Tibial nerve (tissue), 4 donors: ENCODE measurements around the gene MAJIN. TPM values are rescaled to one million over a fixed set of nuclear protein-coding genes. Genes with fewer than 3 reads are reported as not detected.

ENCODE experiments used
- DNase-seq, 2 donors: peaks; one replicate each; pipeline ENCODE4 v3.0.0-alpha.2; 2019; ENCODE audit warnings: low spot score in 2 of 2
- H3K27ac ChIP-seq, 4 donors: fragments of 200-600 bp; sonication (generic) in 3 of 4; one replicate each; pipeline ENCODE4 v1.5.1; 2017 to 2019; ENCODE audit warnings: mild to moderate bottlenecking in 1 of 4
- H3K27me3 ChIP-seq, 2 donors: fragments of 200-600 bp; sonication (generic) in 1 of 2; one replicate each; pipeline versions ENCODE4 v1.5.1 to v1.6.0; 2017 to 2019
- H3K36me3 ChIP-seq, 3 donors: fragments of 200-600 bp; sonication (generic); one replicate each; pipeline ENCODE4 v1.5.1; 2018 to 2019
- H3K4me1 ChIP-seq, 4 donors: fragments of 200-600 bp; sonication (generic) in 3 of 4; one replicate each; pipeline ENCODE4 v1.5.1; 2017 to 2019
- H3K4me3 ChIP-seq, 4 donors: fragments of 200-600 bp; sonication (generic) in 3 of 4; one replicate each; pipeline ENCODE4 v1.5.1; 2017 to 2019; ENCODE audit warnings: mild to moderate bottlenecking in 1 of 4, moderate library complexity in 1 of 4
- H3K9me3 ChIP-seq, 4 donors: fragments of 200-600 bp; sonication (generic) in 3 of 4; one replicate each; pipeline ENCODE4 v1.5.1; 2017 to 2019
- EP300 ChIP-seq, 2 donors: sonication (generic); formaldehyde crosslinking; IDR thresholded peaks; one replicate each; pipeline ENCODE4 v1.6.1; 2017; ENCODE audit warnings: antibody characterized with exemption in 2 of 2, mild to moderate bottlenecking in 1 of 2
- POLR2A ChIP-seq, 2 donors: fragments of 450-650 bp; IDR thresholded peaks; one replicate each; pipeline ENCODE4 v1.6.1; 2017; ENCODE audit warnings: antibody characterized with exemption in 2 of 2, mild to moderate bottlenecking in 2 of 2, moderate library complexity in 2 of 2
- WGBS, 2 donors: methylation state at CpG; one replicate each; pipeline ENCODE4 v1.1.5; 2018; 5-methylcytosine and 5-hydroxymethylcytosine counted together
- total RNA-seq, 4 donors: library from RNA; depleted of rRNA; stranded (reverse); fragments of >200 nt; gene quantifications; one replicate each; pipeline ENCODE4 v1.1.0, GENCODE V29; 2016
- TF ChIP-seq, protein P1 (sequence below), 5 experiments: fragments of 200-600 bp in 3 of 5; fragments of 450-650 bp in 2 of 5; sonication (generic) in 3 of 5; IDR thresholded peaks; one replicate each; pipeline ENCODE4 v1.5.1; 2016 to 2019; ENCODE audit warnings: antibody characterized with exemption in 5 of 5, mild to moderate bottlenecking in 3 of 5, moderate library complexity in 2 of 5

Gene MAJIN
- total RNA-seq, 4 donors from 2014 or later, result not detected

DNA sequence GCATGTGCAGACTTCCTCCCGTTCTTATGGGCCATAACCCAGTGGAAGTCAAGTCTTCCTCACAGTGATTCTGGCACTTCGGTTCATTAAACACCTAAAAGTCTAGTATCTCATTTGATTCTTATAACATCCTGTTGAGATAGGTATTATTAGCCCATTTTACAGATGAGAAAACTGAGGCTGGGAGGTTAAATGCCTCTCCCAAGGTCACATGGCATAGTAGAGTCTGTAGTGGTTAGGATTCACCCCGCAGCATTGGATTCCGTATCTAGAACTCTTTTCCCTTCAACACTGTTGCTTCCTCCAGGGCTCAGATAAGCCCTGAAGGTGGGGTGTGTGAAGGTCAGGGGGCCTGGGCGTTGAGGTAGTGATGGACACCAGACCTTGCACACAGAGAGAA, 39.6 kb downstream of the MAJIN start:
- H3K4me3 ChIP-seq, result no peak overlapping the region
- no peak overlapping the region for H3K27ac ChIP-seq
- TF ChIP-seq POLR2A (IDR thresholded peaks at IDR 0.05) (no peak), EP300 (IDR thresholded peaks at IDR 0.05) (no peak)
- TF ChIP-seq, protein P1, sequence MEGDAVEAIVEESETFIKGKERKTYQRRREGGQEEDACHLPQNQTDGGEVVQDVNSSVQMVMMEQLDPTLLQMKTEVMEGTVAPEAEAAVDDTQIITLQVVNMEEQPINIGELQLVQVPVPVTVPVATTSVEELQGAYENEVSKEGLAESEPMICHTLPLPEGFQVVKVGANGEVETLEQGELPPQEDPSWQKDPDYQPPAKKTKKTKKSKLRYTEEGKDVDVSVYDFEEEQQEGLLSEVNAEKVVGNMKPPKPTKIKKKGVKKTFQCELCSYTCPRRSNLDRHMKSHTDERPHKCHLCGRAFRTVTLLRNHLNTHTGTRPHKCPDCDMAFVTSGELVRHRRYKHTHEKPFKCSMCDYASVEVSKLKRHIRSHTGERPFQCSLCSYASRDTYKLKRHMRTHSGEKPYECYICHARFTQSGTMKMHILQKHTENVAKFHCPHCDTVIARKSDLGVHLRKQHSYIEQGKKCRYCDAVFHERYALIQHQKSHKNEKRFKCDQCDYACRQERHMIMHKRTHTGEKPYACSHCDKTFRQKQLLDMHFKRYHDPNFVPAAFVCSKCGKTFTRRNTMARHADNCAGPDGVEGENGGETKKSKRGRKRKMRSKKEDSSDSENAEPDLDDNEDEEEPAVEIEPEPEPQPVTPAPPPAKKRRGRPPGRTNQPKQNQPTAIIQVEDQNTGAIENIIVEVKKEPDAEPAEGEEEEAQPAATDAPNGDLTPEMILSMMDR (IDR thresholded peaks at IDR 0.05), result no peak
- 88 to 90% methylated on average over 5 of the region's 5 CpGs for WGBS, 2 donors
- H3K9me3 ChIP-seq, result no peaks in the 10 kb centered on the region
- no peak for DNase-seq
- H3K36me3 ChIP-seq, result peaks cover 0 to 85% (median 11%) of the 10 kb centered on the region in 3 donors
- H3K4me1 ChIP-seq, result peaks cover 0 to 8% (median 0%) of the 10 kb centered on the region in 4 donors
- H3K27me3 ChIP-seq, result no peaks in the 10 kb centered on the region

DNA sequence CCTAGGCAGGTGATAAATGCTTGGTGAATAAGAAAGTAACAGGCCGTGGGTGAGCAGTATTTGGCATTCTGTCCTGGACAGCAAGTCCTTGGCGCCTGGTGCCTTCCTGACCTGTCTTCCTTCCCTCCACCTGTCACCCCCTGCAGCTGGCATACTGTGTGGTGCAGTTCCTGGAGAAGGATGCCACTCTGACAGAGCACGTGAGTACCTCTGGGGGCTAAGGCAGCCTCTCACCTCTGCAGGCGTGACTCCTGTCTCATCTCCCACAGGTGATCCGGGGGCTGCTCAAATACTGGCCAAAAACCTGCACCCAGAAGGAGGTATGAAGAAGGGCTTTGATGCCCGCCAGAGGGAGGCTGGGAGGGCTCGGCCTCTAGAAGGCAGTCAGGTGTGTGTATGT, 40.6 kb downstream of the MAJIN start:
- 91 to 94% methylated on average over 7 of the region's 7 CpGs for WGBS, 2 donors
- Histone ChIP-seq H3K4me1 (peaks cover 0 to 12% (median 0%) of the 10 kb centered on the region in 4 donors), H3K36me3 (peaks cover 0 to 95% (median 11%) of the 10 kb centered on the region in 3 donors), H3K27me3 (no peaks in the 10 kb centered on the region), H3K9me3 (no peaks in the 10 kb centered on the region), H3K4me3 (no peak overlapping the region), H3K27ac (no peak overlapping the region)
- DNase-seq, result no peak
- TF ChIP-seq EP300 (IDR thresholded peaks at IDR 0.05) (no peak), POLR2A (IDR thresholded peaks at IDR 0.05) (no peak)
- TF ChIP-seq, protein P1 (IDR thresholded peaks at IDR 0.05), result no peak

DNA sequence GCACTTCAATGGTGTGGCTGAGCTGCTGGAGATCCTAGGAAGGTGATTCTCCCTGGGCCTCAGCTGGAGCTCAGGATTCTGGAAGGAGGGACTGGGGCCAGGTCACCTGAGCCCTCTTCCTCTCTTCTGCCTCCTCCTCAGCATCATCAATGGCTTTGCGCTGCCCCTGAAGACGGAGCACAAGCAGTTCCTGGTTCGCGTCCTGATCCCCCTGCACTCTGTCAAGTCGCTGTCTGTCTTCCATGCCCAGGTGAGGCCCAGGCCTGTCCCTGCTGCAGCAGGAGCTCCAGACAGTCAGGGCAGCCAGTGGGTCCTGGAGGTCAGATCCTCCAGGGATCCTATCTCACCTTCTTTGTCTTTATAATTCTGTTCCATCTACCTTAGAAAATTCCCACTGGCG, 41.6 kb downstream of the MAJIN start:
- 89 to 95% methylated on average over 6 of the region's 6 CpGs for WGBS, 2 donors

DNA sequence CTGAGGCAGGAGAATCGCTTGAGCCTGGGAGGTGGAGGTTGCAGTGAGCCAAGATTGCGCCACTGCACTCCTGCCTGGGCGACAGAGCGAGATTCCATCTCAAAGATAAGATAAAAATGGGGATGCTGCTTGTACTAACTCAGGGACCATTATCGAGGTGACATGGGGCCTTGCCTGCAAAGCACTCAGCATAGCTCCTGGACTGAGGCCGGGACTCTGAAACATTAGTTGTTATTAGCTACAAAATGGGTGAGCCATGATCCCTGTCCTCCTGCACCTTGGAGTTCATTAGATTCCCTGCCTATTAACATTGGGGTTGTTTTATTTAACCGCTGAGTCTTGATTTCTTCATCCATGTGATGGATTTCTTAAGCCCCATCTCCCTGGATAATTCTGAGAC, 42.3 kb downstream of the MAJIN start:
- peaks cover 0 to 83% (median 11%) of the 10 kb centered on the region in 3 donors for H3K36me3 ChIP-seq
- 92 to 98% methylated on average over 7 of the region's 7 CpGs for WGBS, 2 donors
- no peak for DNase-seq
- H3K4me3 ChIP-seq, result no peak overlapping the region
- TF ChIP-seq, protein P1 (IDR thresholded peaks at IDR 0.05), result no peak
- H3K9me3 ChIP-seq, result no peaks in the 10 kb centered on the region
- no peak overlapping the region for H3K27ac ChIP-seq
- H3K27me3 ChIP-seq, result no peaks in the 10 kb centered on the region
- H3K4me1 ChIP-seq, result peaks cover 0 to 18% (median 11%) of the 10 kb centered on the region in 4 donors

More for the DNA sequence above, 41.6 kb downstream of the MAJIN start:
- H3K4me3 ChIP-seq, result no peak overlapping the region
- H3K27ac ChIP-seq, result no peak overlapping the region
- no peaks in the 10 kb centered on the region for H3K9me3 ChIP-seq
- H3K27me3 ChIP-seq, result no peaks in the 10 kb centered on the region
- no peak for DNase-seq
- TF ChIP-seq, protein P1 (IDR thresholded peaks at IDR 0.05), result no peak
- no peak for TF ChIP-seq POLR2A (IDR thresholded peaks at IDR 0.05)
- TF ChIP-seq EP300 (IDR thresholded peaks at IDR 0.05), result no peak
- peaks cover 0 to 13% (median 6%) of the 10 kb centered on the region in 4 donors for H3K4me1 ChIP-seq
- H3K36me3 ChIP-seq, result peaks cover 0 to 90% (median 11%) of the 10 kb centered on the region in 3 donors

DNA sequence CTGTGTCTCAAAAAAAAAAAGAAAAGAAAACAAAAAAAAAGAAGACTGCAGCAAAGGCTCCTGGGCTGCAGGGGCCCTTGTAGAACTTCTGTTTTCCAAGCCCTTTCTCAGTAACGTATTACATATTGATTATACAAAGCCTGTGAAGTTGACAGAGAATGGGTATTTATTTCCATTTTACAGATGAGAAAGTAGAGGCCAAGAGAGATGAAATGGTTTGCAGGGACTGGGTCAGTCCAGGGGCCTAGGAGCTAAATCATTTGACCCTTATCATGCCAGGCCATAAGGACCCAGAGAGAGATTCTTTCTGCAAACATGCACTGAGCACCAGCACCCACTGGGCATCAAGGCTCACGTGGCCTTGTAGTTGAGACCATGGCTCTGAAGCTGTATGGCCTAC, 43.0 kb downstream of the MAJIN start:
- 94 to 100% methylated on average over 2 of the region's 2 CpGs for WGBS, 2 donors
- no peaks in the 10 kb centered on the region for H3K27me3 ChIP-seq
- TF ChIP-seq EP300 (IDR thresholded peaks at IDR 0.05), result no peak
- no peak for TF ChIP-seq POLR2A (IDR thresholded peaks at IDR 0.05)
- TF ChIP-seq, protein P1 (IDR thresholded peaks at IDR 0.05), result no peak
- H3K27ac ChIP-seq, result no peak overlapping the region
- no peak for DNase-seq
- peaks cover 0 to 23% (median 11%) of the 10 kb centered on the region in 4 donors for H3K4me1 ChIP-seq
- peaks cover 0 to 76% (median 11%) of the 10 kb centered on the region in 3 donors for H3K36me3 ChIP-seq
- H3K4me3 ChIP-seq, result no peak overlapping the region
- H3K9me3 ChIP-seq, result no peaks in the 10 kb centered on the region
